Left ventricle myocardium inferior (tissue), 1 donor: Measurements from ENCODE around the gene TPRG1. TPM values are rescaled to one million over a fixed set of nuclear protein-coding genes. Genes with fewer than 3 reads are reported as not detected.

Source experiments
- DNase-seq: peaks from one replicate; pipeline ENCODE4 v3.0.0-alpha.2; 2020
- H3K27ac ChIP-seq: fragments of 200-600 bp; replicated peaks from 2 replicates; pipeline ENCODE4 v1.8.0; 2021
- H3K27me3 ChIP-seq: fragments of 200-600 bp; 2 replicates; pipeline ENCODE4 v1.8.0; 2021; ENCODE audit warnings: low read depth
- H3K36me3 ChIP-seq: fragments of 200-600 bp; 2 replicates; pipeline ENCODE4 v1.8.0; 2021
- H3K4me1 ChIP-seq: fragments of 200-600 bp; 2 replicates; pipeline ENCODE4 v1.8.0; 2021
- H3K4me3 ChIP-seq: fragments of 200-600 bp; 2 replicates; pipeline ENCODE4 v1.8.0; 2021; ENCODE audit warnings: mild to moderate bottlenecking, moderate library complexity
- H3K9me3 ChIP-seq: fragments of 200-600 bp; replicated peaks from 2 replicates; pipeline ENCODE4 v1.8.0; 2021
- intact Hi-C: fragments of 100-400 bp; cut with micrococcal nuclease; formaldehyde crosslinking; loops from one replicate; pipeline ENCODE4 v1.11.0; 2022
- total RNA-seq: library from RNA; stranded (reverse); fragmentation: NEBNext Ultra II Directional; extraction: Animal tissue kit (Norgen Biotek cat#: 25700); gene quantifications from one replicate; pipeline ENCODE4 v1.2.1, GENCODE V29; 2021
- TF ChIP-seq, protein P1 (sequence below): fragments of 200-600 bp; IDR thresholded peaks from 2 replicates; pipeline ENCODE4 v1.8.0; 2021; ENCODE audit warnings: antibody characterized with exemption, mild to moderate bottlenecking, borderline replicate concordance
- donor health status: DM: no; HTN: yes; CAD: no; lungs with severe emphysema.

The TPRG1 gene
- total RNA-seq, 1 donor from 2014 or later, result 1.5 TPM

DNA sequence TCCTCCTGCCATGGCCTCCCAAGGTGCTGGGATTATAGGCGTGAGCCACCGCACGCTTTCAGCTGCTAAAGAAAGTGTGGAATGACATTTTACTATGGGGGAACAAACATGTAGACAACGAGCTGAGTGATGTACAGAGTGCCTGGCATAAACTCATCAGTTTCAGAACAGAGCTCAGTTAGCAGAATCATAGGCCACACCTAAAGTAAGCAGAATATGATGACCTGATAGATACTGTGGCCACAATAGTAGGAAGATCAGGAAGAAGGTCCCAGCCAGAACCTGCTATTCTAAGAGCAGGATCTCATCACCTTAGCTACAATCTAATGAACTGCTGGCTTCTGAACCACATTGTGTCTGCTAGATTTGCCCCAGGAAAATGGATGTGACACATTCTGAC is 158.3 kb downstream of the TPRG1 start:
- Histone ChIP-seq H3K9me3 (no peaks in the 10 kb centered on the region), H3K36me3 (no peaks in the 10 kb centered on the region), H3K4me3 (no peak overlapping the region), H3K4me1 (no peaks in the 10 kb centered on the region), H3K27me3 (no peaks in the 10 kb centered on the region), H3K27ac (no peak overlapping the region)
- DNase-seq, result no peak
- intact Hi-C loops, result no loop called here
- TF ChIP-seq, protein P1, sequence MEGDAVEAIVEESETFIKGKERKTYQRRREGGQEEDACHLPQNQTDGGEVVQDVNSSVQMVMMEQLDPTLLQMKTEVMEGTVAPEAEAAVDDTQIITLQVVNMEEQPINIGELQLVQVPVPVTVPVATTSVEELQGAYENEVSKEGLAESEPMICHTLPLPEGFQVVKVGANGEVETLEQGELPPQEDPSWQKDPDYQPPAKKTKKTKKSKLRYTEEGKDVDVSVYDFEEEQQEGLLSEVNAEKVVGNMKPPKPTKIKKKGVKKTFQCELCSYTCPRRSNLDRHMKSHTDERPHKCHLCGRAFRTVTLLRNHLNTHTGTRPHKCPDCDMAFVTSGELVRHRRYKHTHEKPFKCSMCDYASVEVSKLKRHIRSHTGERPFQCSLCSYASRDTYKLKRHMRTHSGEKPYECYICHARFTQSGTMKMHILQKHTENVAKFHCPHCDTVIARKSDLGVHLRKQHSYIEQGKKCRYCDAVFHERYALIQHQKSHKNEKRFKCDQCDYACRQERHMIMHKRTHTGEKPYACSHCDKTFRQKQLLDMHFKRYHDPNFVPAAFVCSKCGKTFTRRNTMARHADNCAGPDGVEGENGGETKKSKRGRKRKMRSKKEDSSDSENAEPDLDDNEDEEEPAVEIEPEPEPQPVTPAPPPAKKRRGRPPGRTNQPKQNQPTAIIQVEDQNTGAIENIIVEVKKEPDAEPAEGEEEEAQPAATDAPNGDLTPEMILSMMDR, result no peak

DNA sequence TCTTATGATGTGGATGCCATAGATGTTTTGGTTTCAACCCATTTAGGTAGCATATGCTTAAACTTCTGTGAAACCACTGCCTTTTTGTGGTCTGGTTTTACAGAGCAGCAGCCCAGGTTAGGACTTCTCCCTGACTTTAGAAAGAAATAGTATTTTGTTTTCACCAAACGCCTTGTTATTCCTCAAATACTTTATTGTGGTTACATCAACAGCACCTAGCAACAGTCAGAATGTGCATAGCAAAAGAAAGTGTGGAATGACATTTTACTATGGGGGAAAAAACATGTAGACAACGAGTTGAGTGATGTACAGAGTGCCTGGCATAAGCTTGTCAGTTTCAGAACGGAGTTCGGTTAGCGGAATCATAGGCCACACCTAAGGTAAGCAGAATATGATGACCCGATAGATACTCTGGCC is 159.2 kb downstream of the TPRG1 start:
- Histone ChIP-seq H3K4me3 (no peak overlapping the region), H3K4me1 (no peaks in the 10 kb centered on the region), H3K9me3 (no peaks in the 10 kb centered on the region), H3K27me3 (no peaks in the 10 kb centered on the region), H3K27ac (no peak overlapping the region), H3K36me3 (no peaks in the 10 kb centered on the region)
- intact Hi-C loops, result no loop called here
- DNase-seq, result no peak
- TF ChIP-seq, protein P1, result no peak

DNA sequence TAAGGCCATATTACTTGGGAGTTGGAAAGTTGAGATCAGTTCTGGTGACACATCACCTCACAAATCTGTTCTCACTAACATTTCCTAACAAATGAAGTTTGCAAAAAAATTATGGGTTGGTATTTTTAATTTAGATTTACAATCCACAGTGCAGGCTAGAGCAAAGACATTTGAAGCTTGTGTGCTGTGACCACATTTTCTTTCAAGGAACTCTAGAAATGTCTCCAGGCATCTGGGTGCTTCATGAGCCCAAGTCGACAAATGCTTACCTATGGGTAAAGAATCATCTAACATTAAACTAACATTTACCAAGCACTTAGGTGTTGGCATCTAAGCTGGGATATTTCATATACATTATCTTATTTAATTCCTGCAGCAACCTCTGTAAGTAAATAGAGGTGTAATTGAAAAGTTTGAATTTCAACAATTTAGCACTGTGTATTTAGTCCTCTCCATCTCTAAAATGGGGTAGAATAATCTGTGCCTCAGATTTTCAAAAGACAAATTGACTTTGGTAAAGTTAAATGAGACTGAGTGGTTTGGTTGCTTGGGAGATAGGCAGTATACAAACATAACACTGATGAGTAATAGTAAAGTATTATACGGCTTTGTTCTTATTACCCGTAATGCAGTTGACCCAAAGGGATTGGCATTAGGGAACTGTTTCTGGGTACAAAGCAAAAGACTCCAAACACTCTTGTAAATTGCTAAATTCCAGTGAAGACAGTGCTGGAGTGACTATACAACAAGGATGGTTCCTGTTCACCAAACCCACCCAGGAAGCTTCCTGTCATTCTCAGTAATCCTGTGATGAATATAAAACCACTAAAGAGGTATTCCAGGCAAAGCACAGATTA is 162.5 kb downstream of the TPRG1 start:
- peaks cover 4% of the 10 kb centered on the region for H3K4me1 ChIP-seq
- H3K4me3 ChIP-seq, result no peak overlapping the region
- intact Hi-C loops, result no loop called here
- H3K27me3 ChIP-seq, result no peaks in the 10 kb centered on the region
- no peaks in the 10 kb centered on the region for H3K9me3 ChIP-seq
- DNase-seq, result no peak
- no peaks in the 10 kb centered on the region for H3K36me3 ChIP-seq
- no peak overlapping the region for H3K27ac ChIP-seq
- TF ChIP-seq, protein P1, result no peak

- Histone ChIP-seq H3K27me3 (no peaks in the 10 kb centered on the region), H3K36me3 (no peaks in the 10 kb centered on the region), H3K9me3 (no peaks in the 10 kb centered on the region), H3K27ac (no peak overlapping the region), H3K4me1 (peaks cover 4% of the 10 kb centered on the region), H3K4me3 (no peak overlapping the region)
- no peak for DNase-seq
- intact Hi-C loops, result no loop called here
- TF ChIP-seq, protein P1, result no peak
These were observed 165.9 kb downstream of the TPRG1 start for GRCh38 chr3:189337673-189338091.

DNA sequence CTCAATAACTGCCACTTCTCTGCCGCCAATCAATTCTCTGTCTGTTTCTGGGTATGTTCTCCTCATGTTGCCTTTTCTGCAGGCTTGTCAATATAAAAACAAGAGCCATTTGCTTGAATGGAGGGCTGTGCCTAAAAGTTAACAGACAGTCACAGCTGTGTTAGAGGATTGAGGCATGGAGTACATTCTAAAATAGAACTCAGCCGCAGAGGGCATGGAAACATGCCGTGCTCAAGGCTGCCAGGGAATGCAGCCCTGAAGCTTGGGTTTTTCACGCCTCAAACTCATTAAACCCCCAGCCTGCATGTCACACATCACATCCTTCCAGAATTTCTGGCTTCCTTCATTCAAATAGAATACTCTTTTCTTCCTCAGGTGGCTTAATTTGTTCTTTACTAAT is 166.6 kb downstream of the TPRG1 start:
- peaks cover 4% of the 10 kb centered on the region for H3K4me1 ChIP-seq
- no peak for DNase-seq
- no peaks in the 10 kb centered on the region for H3K27me3 ChIP-seq
- H3K9me3 ChIP-seq, result no peaks in the 10 kb centered on the region
- TF ChIP-seq, protein P1, result no peak
- no peak overlapping the region for H3K27ac ChIP-seq
- H3K36me3 ChIP-seq, result no peaks in the 10 kb centered on the region
- H3K4me3 ChIP-seq, result no peak overlapping the region
- intact Hi-C loops, result no loop called here
